DOHH2 (cell line): Measurements from ENCODE around the gene COL23A1.

ENCODE experiments used
- CTCF ChIP-seq: fragments of 200-600 bp; sonication (generic); IDR thresholded peaks from one replicate; pipeline ENCODE4 v1.5.1; 2014; ENCODE audit warnings: antibody characterized with exemption, mild to moderate bottlenecking, low read depth, low read length; ENCODE audit not compliant: poor library complexity, severe bottlenecking
- EZH2phosphoT487 ChIP-seq: fragments of 200-600 bp; sonication (generic); IDR thresholded peaks from 2 replicates; pipeline ENCODE4 v1.6.1; 2017; ENCODE audit warnings: borderline replicate concordance, mild to moderate bottlenecking, antibody characterized with exemption, low read length, moderate library complexity, mixed read lengths

GRCh38 chr5:178335302-178336030, 254.7 kb downstream of the COL23A1 start:
- TF ChIP-seq CTCF (no peak), EZH2phosphoT487 (no peak)
